Ovary (tissue), 10 donors: ENCODE measurements around the gene CD4. TPM values are rescaled to one million over a fixed set of nuclear protein-coding genes. Genes with fewer than 3 reads are reported as not detected.
"Not testable (repeated sequence)": the region's sequence is repeated elsewhere in the genome, so short reads cannot be mapped to it uniquely, and the experiment has no call there.

ENCODE experiments used
- DNase-seq, 5 donors: peaks; one replicate each; pipeline ENCODE4 v3.0.0-alpha.2; 2019 to 2020
- H3K27ac ChIP-seq, 2 donors: fragments of 200-600 bp; one replicate each; pipeline versions ENCODE4 v1.5.1 to v1.8.0; 2019 to 2022
- H3K27me3 ChIP-seq: fragments of 200-600 bp; one replicate; pipeline ENCODE4 v1.8.0; 2022
- H3K36me3 ChIP-seq: fragments of 200-600 bp; sonication (generic); one replicate; pipeline ENCODE4 v1.5.1; 2019
- H3K4me1 ChIP-seq: one replicate; pipeline ENCODE4 v1.8.1; 2013; ENCODE audit warnings: mild to moderate bottlenecking, moderate library complexity; ENCODE audit not compliant: insufficient read depth
- H3K4me3 ChIP-seq: fragments of 200-600 bp; sonication (generic); one replicate; pipeline ENCODE4 v1.5.1; 2017
- H3K9me3 ChIP-seq, 2 donors: fragments of 200-600 bp in 1 of 2; sonication (generic) in 1 of 2; one replicate each; pipeline versions ENCODE4 v1.5.1 to v1.8.1; 2013 to 2019; ENCODE audit warnings: mild to moderate bottlenecking in 1 of 2, moderate library complexity in 1 of 2
- EP300 ChIP-seq: sonication (generic); formaldehyde crosslinking; IDR thresholded peaks from one replicate; pipeline ENCODE4 v1.6.1; 2017; ENCODE audit warnings: antibody characterized with exemption
- POLR2A ChIP-seq: fragments of 450-650 bp; IDR thresholded peaks from one replicate; pipeline ENCODE4 v1.6.1; 2017; ENCODE audit warnings: antibody characterized with exemption, mild to moderate bottlenecking, moderate library complexity
- WGBS, 3 donors: extraction: QIAGEN DNeasy Blood & Tissue Kit in 1 of 3; methylation state at CpG; one replicate each; pipeline versions ENCODE4 v1.1.5 to v1.1.7; 2013 to 2017; 5-methylcytosine and 5-hydroxymethylcytosine counted together
- intact Hi-C, 4 donors: fragments of 100-400 bp; cut with DNase I; formaldehyde crosslinking; loops; one replicate each; pipeline versions ENCODE4 v1.11.0 to v1.15.1; 2022 to 2023
- long read RNA-seq, 3 donors: library from polyadenylated mRNA in 2 of 3; unstranded in 2 of 3; transcript quantifications; one replicate each; pipeline ENCODE4 v2.0.0 and lab custom pipeline, GENCODE V29; 2021 to 2026
- polyA plus RNA-seq, 2 donors: library from polyadenylated mRNA; stranded (reverse); fragments of 200-250 nt in 1 of 2; fragments of 350-450 nt in 1 of 2; fragmentation: Illumina TruSeq in 1 of 2; extraction: RNeasy Lipid Tissue Mini Kit (QIAGEN cat#74804) in 1 of 2; gene quantifications; one replicate each; pipeline ENCODE4 v1.2.3, GENCODE V29; 2013 to 2014
- total RNA-seq, 7 donors: library from RNA; depleted of rRNA in 2 of 7; stranded (reverse); fragments of >200 nt in 2 of 7; fragmentation: NEBNext Ultra II Directional in 3 of 7; extraction: Animal tissue kit (Norgen Biotek cat#: 25700) in 3 of 7; gene quantifications; one replicate each; pipeline versions ENCODE4 v1.1.0 to v1.2.4, GENCODE V29; 2016 to 2023
- TF ChIP-seq, protein P1 (sequence below), 3 donors: fragments of 450-650 bp in 2 of 3; fragments of 200-600 bp in 1 of 3; IDR thresholded peaks; one replicate each; pipeline versions ENCODE4 v1.5.1 to v1.8.0; 2016 to 2022; ENCODE audit warnings: antibody characterized with exemption in 3 of 3, mild to moderate bottlenecking in 1 of 3
- donor health status: DM: no; HTN: no; CAD: no; lungs with moderate emphysema.
- donor health status: DM: no; HTN: no; CAD: no.
- donor health status: Bipolar disorder and iron deficiency.
- donor health status: DM: yes; HTN: yes; CAD: no.
- donor health status: DM: no; HTN: no; CAD: no.
- donor health status: DM: yes; HTN: yes; CAD: no.

CD4 gene
- total RNA-seq (10 to 100 TPM in 4 of 7 donors, 1 to 10 TPM in 3; 2.1 to 12.5 (median 10.3) TPM), polyA plus RNA-seq (10 to 100 TPM in 1 of 2 donors, 1 to 10 TPM in 1; 7.3 to 40.2 TPM)
- long read RNA-seq, donor 1, transcript CD4-201 (10 exons, 3,114 nt) = major isoform, 6 of 12 reads
- long read RNA-seq, donor 1, partial matches to known transcripts = 2 of 12 reads
- long read RNA-seq, donor 1, other reads (novel, unspliced or antisense) = 4 of 12 reads
- long read RNA-seq, donor 2 = 0 reads
- long read RNA-seq, donor 3, transcript CD4-201 (10 exons, 3,114 nt) = major isoform, 8 of 18 reads
- long read RNA-seq, donor 3, partial matches to known transcripts = 5 of 18 reads
- long read RNA-seq, donor 3, other reads (novel, unspliced or antisense) = 5 of 18 reads

DNA sequence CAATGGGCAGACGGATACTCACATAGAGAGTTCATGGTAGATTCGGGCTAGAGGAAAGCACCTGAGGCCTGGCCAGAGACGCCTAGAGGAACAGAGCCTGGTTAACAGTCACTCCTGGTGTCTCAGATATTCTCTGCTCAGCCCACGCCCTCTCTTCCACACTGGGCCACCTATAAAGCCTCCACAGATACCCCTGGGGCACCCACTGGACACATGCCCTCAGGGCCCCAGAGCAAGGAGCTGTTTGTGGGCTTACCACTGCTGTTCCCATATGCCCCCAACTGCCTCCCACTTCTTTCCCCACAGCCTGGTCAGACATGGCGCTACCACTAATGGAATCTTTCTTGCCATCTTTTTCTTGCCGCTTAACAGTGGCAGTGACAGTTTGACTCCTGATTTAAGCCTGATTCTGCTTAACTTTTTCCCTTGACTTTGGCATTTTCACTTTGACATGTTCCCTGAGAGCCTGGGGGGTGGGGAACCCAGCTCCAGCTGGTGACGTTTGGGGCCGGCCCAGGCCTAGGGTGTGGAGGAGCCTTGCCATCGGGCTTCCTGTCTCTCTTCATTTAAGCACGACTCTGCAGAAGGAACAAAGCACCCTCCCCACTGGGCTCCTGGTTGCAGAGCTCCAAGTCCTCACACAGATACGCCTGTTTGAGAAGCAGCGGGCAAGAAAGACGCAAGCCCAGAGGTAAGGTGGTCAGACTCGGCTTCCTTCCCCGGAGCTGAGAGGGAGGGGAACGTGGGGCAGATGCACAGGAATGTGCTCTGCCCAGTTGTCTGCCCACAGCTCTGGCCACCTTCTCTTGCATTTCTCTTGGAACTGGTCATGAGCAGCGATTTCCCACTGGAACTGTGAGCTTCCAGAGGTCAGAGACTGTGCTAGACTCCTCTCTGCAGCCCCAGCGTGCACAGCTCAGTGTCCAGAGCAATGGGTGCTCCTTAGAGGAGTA, at the start of gene CD4:
TSS of gene CD4 (plus strand) at position 557 of the 953 bp plus-strand sequence. CDS start 10,611 bp downstream, outside the sequence.
- Histone ChIP-seq H3K4me3 (no peak within 1 kb of the TSS), H3K4me1 (no peaks in the 10 kb centered on the region), H3K36me3 (no peaks in the 10 kb centered on the region), H3K27me3 (no peaks in the 10 kb centered on the region), H3K9me3 (no peaks in the 10 kb centered on the region), H3K27ac (no peak within 1 kb of the TSS)
- no peak for TF ChIP-seq POLR2A
- TF ChIP-seq EP300 = no peak
- TF ChIP-seq, protein P1, sequence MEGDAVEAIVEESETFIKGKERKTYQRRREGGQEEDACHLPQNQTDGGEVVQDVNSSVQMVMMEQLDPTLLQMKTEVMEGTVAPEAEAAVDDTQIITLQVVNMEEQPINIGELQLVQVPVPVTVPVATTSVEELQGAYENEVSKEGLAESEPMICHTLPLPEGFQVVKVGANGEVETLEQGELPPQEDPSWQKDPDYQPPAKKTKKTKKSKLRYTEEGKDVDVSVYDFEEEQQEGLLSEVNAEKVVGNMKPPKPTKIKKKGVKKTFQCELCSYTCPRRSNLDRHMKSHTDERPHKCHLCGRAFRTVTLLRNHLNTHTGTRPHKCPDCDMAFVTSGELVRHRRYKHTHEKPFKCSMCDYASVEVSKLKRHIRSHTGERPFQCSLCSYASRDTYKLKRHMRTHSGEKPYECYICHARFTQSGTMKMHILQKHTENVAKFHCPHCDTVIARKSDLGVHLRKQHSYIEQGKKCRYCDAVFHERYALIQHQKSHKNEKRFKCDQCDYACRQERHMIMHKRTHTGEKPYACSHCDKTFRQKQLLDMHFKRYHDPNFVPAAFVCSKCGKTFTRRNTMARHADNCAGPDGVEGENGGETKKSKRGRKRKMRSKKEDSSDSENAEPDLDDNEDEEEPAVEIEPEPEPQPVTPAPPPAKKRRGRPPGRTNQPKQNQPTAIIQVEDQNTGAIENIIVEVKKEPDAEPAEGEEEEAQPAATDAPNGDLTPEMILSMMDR (IDR thresholded peaks at IDR 0.05) = no peak
- DNase-seq = no peak
- intact Hi-C loops = loop anchor here in 3 of 4 donors (5.0 to 10.0 kb wide), 3 partner anchors 54 to 1268 kb away; no protein-coding TSS in a partner anchor
- WGBS, 3 donors = 60 to 79% (median 68%) methylated on average over 18 of the region's 18 CpGs

DNA sequence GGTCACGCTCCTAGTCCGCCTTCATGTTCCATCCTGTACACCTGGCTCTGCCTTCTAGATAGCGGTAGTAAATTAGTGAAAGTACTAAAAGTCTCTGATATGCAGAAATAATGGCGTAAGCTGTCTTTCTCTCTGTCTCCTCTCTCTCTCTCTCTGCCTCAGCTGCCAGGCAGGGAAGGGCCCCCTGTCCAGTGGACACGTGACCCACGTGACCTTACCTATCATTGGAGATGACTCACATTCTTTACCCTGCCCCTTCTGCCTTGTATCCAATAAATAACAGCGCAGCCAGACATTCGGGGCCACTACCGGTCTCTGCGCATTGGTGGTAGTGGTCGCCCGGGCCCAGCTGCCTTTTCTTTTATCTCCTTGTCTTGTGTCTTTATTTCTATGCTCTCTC, 47.2 kb upstream of the CD4 start:
- H3K27me3 ChIP-seq, DNase-seq, H3K36me3 ChIP-seq, intact Hi-C loops, H3K9me3 ChIP-seq, H3K27ac ChIP-seq, H3K4me3 ChIP-seq, H3K4me1 ChIP-seq: not testable (repeated sequence)
- WGBS, 3 donors = 49 to 60% (median 51%) methylated on average over 12 of the region's 12 CpGs

DNA sequence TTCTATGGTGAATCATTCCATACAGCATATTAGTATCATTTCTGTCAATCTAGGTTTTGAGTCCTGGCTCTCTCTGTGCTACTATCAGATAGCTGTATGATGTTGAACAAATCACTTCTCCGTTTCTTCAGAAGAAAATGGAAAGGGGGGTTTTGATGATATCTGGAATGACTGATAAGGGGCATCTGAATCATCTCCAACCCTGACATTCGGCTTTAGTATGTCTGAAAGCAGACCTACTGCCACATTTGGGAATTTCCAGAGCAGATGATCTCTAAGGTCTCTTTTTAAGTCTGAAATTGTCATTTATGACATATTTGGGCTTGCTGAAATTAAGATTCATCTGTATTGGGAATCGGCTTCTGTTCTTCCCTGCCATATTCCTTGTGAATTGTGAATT, 46.5 kb upstream of the CD4 start:
- H3K9me3 ChIP-seq = no peaks in the 10 kb centered on the region
- H3K4me3 ChIP-seq = no peak overlapping the region
- intact Hi-C loops = no loop called here
- H3K27ac ChIP-seq = no peak overlapping the region
- no peaks in the 10 kb centered on the region for H3K27me3 ChIP-seq
- no peak for DNase-seq
- WGBS, 3 donors = 77 to 83% (median 82%) methylated on average over 3 of the region's 3 CpGs
- H3K4me1 ChIP-seq = no peaks in the 10 kb centered on the region
- TF ChIP-seq POLR2A (no peak), EP300 (no peak)
- TF ChIP-seq, protein P1 (IDR thresholded peaks at IDR 0.05) = no peak
- H3K36me3 ChIP-seq = no peaks in the 10 kb centered on the region

- H3K27me3 ChIP-seq, H3K36me3 ChIP-seq, H3K27ac ChIP-seq, H3K4me3 ChIP-seq, DNase-seq, H3K4me1 ChIP-seq, intact Hi-C loops, H3K9me3 ChIP-seq: not testable (repeated sequence)
- 71 to 74% (median 72%) methylated on average over 7 of the region's 7 CpGs for WGBS, 3 donors
Measured at GRCh38 chr12:6743300-6743699, 46.0 kb upstream of the CD4 start.

- no peak overlapping the region for H3K27ac ChIP-seq
- intact Hi-C loops = loop anchor here in 1 of 4 donors (5.0 kb wide), 1 partner anchor 36 kb away; no protein-coding TSS in a partner anchor
- WGBS, 3 donors = 63 to 64% (median 64%) methylated on average over 13 of the region's 13 CpGs
- no peaks in the 10 kb centered on the region for H3K36me3 ChIP-seq
- no peak overlapping the region for H3K4me3 ChIP-seq
- no peak for TF ChIP-seq EP300
- TF ChIP-seq POLR2A = no peak
- TF ChIP-seq, protein P1 (IDR thresholded peaks at IDR 0.05) = no peak
- no peak for DNase-seq
- no peaks in the 10 kb centered on the region for H3K27me3 ChIP-seq
- no peaks in the 10 kb centered on the region for H3K9me3 ChIP-seq
- no peaks in the 10 kb centered on the region for H3K4me1 ChIP-seq
Measured at GRCh38 chr12:6745741-6746525, 43.4 kb upstream of the CD4 start.
